CD14-positive monocyte (primary cell): ENCODE data around the gene NDUFB10. TPM values are rescaled to one million over a fixed set of nuclear protein-coding genes. Genes with fewer than 3 reads are reported as not detected.
"Not testable (repeated sequence)": the region's sequence is repeated elsewhere in the genome, so short reads cannot be mapped to it uniquely, and the experiment has no call there.

Experiments
- DNase-seq, 3 donors: peaks; one replicate each; pipeline ENCODE4 v3.0.0-alpha.2; 2011 to 2022
- H2AFZ ChIP-seq: 2 replicates; pipeline ENCODE4 v1.6.0; 2012; ENCODE audit warnings: mild to moderate bottlenecking, low read depth, low read length, inconsistent platforms; ENCODE audit not compliant: insufficient read depth, poor library complexity, severe bottlenecking
- H3K27ac ChIP-seq, 2 donors: 1 replicate in 1 of 2; 2 replicates in 1 of 2; pipeline ENCODE4 v1.5.1; 2012 to 2013; ENCODE audit warnings: low read length in 2 of 2, control low read depth in 1 of 2, inconsistent platforms in 1 of 2, low read depth in 1 of 2, mild to moderate bottlenecking in 1 of 2
- H3K27me3 ChIP-seq, 2 donors: one replicate each; pipeline versions ENCODE4 v1.6.0 to v1.6.1; 2011 to 2013; ENCODE audit warnings: low read length in 2 of 2; ENCODE audit not compliant: control insufficient read depth in 2 of 2, insufficient read depth in 2 of 2
- H3K36me3 ChIP-seq, 2 donors: replicated peaks in 1 of 2; 1 replicate in 1 of 2; 2 replicates in 1 of 2; pipeline versions ENCODE4 v1.5.1 to v1.6.1; 2012 to 2013; ENCODE audit warnings: low read length in 2 of 2, control low read depth in 1 of 2, inconsistent platforms in 1 of 2, mild to moderate bottlenecking in 1 of 2; ENCODE audit not compliant: insufficient read depth in 2 of 2, control insufficient read depth in 1 of 2
- H3K4me1 ChIP-seq, 2 donors: 1 replicate in 1 of 2; 2 replicates in 1 of 2; pipeline versions ENCODE4 v1.5.1 to v1.6.1; 2012 to 2013; ENCODE audit warnings: low read length in 2 of 2, control low read depth in 1 of 2, inconsistent platforms in 1 of 2, mild to moderate bottlenecking in 1 of 2, moderate library complexity in 1 of 2; ENCODE audit not compliant: insufficient read depth in 2 of 2, control insufficient read depth in 1 of 2
- H3K4me2 ChIP-seq: replicated peaks from 2 replicates; pipeline ENCODE3; 2012; ENCODE audit warnings: low read length, moderate library complexity, mild to moderate bottlenecking; ENCODE audit not compliant: poor library complexity, severe bottlenecking; ENCODE audit errors: extremely low read depth
- H3K4me3 ChIP-seq, 3 experiments: fragments of 200-600 bp in 1 of 3; sonication (generic) in 1 of 3; replicated peaks in 1 of 3; 1 replicate in 2 of 3; 2 replicates in 1 of 3; pipeline ENCODE4 v1.5.1; 2011 to 2013; ENCODE audit warnings: low read length in 3 of 3, mild to moderate bottlenecking in 3 of 3, control low read depth in 2 of 3, low read depth in 2 of 3, inconsistent platforms in 1 of 3, moderate library complexity in 1 of 3
- H3K79me2 ChIP-seq: 2 replicates; pipeline ENCODE4 v1.6.0; 2012; ENCODE audit warnings: mild to moderate bottlenecking, control low read depth, inconsistent platforms, low read length, moderate library complexity; ENCODE audit not compliant: insufficient read depth
- H3K9ac ChIP-seq: 2 replicates; pipeline ENCODE4 v1.6.0; 2017; ENCODE audit warnings: low read length, mild to moderate bottlenecking; ENCODE audit not compliant: insufficient read depth, poor library complexity, severe bottlenecking
- H3K9me3 ChIP-seq, 2 donors: replicated peaks in 1 of 2; 1 replicate in 1 of 2; 2 replicates in 1 of 2; pipeline versions ENCODE4 v1.5.1 to v1.6.1; 2012 to 2013; ENCODE audit warnings: low read length in 2 of 2, control low read depth in 1 of 2; ENCODE audit not compliant: control insufficient read depth in 1 of 2, insufficient read depth in 1 of 2
- H4K20me1 ChIP-seq: 2 replicates; pipeline ENCODE4 v1.6.0; 2012; ENCODE audit warnings: mild to moderate bottlenecking, low read length, control low read depth, moderate library complexity; ENCODE audit not compliant: insufficient read depth
- H3K27ac Mint-ChIP-seq, 7 donors: one replicate each; pipeline ENCODE4 v1.8.0; 2020; ENCODE audit warnings: mild to moderate bottlenecking in 7 of 7, mixed read lengths in 7 of 7, moderate library complexity in 6 of 7, inconsistent platforms in 2 of 7
- H3K27me3 Mint-ChIP-seq, 3 donors: one replicate each; pipeline ENCODE4 v1.8.0; 2021 to 2022; ENCODE audit warnings: low read depth in 3 of 3, mild to moderate bottlenecking in 3 of 3, mixed read lengths in 3 of 3, moderate library complexity in 3 of 3, inconsistent platforms in 1 of 3
- H3K36me3 Mint-ChIP-seq, 2 donors: one replicate each; pipeline ENCODE4 v1.8.0; 2020; ENCODE audit warnings: mixed read lengths in 2 of 2, inconsistent platforms in 1 of 2, mild to moderate bottlenecking in 1 of 2
- H3K4me1 Mint-ChIP-seq: one replicate; pipeline ENCODE4 v1.8.0; 2020; ENCODE audit warnings: mild to moderate bottlenecking, mixed read lengths
- H3K4me3 Mint-ChIP-seq, 2 donors: one replicate each; pipeline ENCODE4 v1.8.0; 2020; ENCODE audit warnings: mild to moderate bottlenecking in 2 of 2, mixed read lengths in 2 of 2, moderate library complexity in 1 of 2
- H3K9me3 Mint-ChIP-seq, 7 donors: one replicate each; pipeline ENCODE4 v1.8.0; 2020 to 2022; ENCODE audit warnings: mixed read lengths in 7 of 7, mild to moderate bottlenecking in 6 of 7, moderate library complexity in 6 of 7, inconsistent platforms in 2 of 7
- WGBS: methylation state at CpG from one replicate; pipeline ENCODE4 v1.1.5; 2013; ENCODE audit warnings: missing lambda C conversion rate; ENCODE audit not compliant: insufficient coverage; 5-methylcytosine and 5-hydroxymethylcytosine counted together
- intact Hi-C, 2 donors: fragments of 100-400 bp; cut with micrococcal nuclease; formaldehyde crosslinking; loops; one replicate each; pipeline versions ENCODE4 v1.15.0 to v1.15.1; 2023
- polyA plus RNA-seq, 3 donors: library from polyadenylated mRNA; depleted of rRNA in 1 of 3; unstranded in 2 of 3; stranded (reverse) in 1 of 3; fragments of 300-500 nt in 2 of 3; fragments of >200 nt in 1 of 3; fragmentation: Illumina TruSeq in 2 of 3; gene quantifications; 1 replicate in 2 of 3; 2 replicates in 1 of 3; pipeline ENCODE4 v1.2.3, GENCODE V29; 2012 to 2021
- TF ChIP-seq, protein P1 (sequence below): fragments of 200-600 bp; IDR thresholded peaks from one replicate; pipeline ENCODE4 v1.8.0; 2022; ENCODE audit warnings: antibody characterized with exemption, mild to moderate bottlenecking

The NDUFB10 gene
- polyA plus RNA-seq, 3 donors: 121 to 215 (median 186) TPM

DNA sequence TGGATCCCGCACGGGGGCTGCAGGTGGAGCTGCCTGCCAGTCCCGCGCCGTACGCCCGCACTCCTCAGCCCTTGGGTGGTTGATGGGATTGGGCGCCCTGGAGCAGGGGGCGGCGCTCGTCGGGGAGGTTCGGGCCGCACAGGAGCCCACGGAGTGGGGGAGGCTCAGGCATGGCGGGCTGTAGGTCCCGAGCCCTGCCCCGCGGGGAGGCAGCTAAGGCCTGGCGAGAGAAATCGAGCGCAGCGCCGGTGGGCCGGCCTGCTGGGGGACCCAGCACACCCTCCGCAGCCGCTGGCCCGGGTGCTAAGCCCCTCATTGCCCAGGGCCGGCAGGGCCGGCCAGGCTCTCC, 1.2 kb upstream of the NDUFB10 start:
- 72% methylated on average over 25 of the region's 30 CpGs for WGBS
- H3K4me3 Mint-ChIP-seq, H3K9ac ChIP-seq, H3K9me3 Mint-ChIP-seq, DNase-seq, intact Hi-C loops, H2AFZ ChIP-seq, H3K4me3 ChIP-seq, H3K9me3 ChIP-seq, H3K27ac Mint-ChIP-seq, H3K27me3 ChIP-seq, H3K27ac ChIP-seq, H3K4me2 ChIP-seq: not testable (repeated sequence)
- H3K4me1 ChIP-seq: peaks cover 21 to 32% of the 10 kb centered on the region in 2 donors
- peaks cover 8 to 37% (median 26%) of the 10 kb centered on the region in 3 donors for H3K27me3 Mint-ChIP-seq
- peaks cover 20 to 22% of the 10 kb centered on the region in 2 donors for H3K36me3 Mint-ChIP-seq
- H4K20me1 ChIP-seq: peaks cover 24% of the 10 kb centered on the region
- H3K79me2 ChIP-seq: peaks cover 24% of the 10 kb centered on the region
- peaks cover 27% of the 10 kb centered on the region for H3K4me1 Mint-ChIP-seq
- peaks cover 21% of the 10 kb centered on the region in 2 donors for H3K36me3 ChIP-seq

DNA sequence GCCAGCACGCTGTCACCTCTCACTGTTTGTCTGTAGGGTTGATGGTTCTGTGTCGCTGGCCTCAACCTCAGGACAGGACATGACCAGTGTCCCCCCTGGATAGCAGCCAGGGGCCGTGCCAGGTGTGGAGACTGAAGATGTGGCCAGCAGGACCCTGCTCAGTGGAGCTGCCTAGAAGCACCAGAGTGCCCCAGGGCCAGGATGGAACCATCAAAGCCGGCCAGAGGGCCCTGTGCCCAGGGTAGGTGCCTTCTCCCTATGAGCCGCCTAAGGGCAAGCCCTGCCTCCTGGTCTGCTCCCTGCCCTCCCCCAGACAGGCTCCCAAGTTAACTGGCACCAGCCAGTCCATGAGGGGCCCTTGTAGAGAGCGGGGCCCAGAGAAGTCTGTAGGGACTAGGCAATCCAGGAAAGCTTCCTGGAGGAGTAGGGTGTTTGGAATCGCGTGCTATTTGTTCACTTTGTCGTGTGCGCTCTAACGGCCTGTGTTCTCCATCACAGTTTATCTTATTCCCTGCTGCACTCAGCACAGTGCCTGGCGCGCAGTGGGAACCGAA, 546 bp upstream of the NDUFB10 start:
- intact Hi-C loops: no loop called here
- H2AFZ ChIP-seq: peak overlapping the region; percentile 95
- no peak overlapping the region for H3K27ac ChIP-seq
- DNase-seq: no peak
- H3K4me2 ChIP-seq: peak overlapping the region; percentile 82
- TF ChIP-seq, protein P1, sequence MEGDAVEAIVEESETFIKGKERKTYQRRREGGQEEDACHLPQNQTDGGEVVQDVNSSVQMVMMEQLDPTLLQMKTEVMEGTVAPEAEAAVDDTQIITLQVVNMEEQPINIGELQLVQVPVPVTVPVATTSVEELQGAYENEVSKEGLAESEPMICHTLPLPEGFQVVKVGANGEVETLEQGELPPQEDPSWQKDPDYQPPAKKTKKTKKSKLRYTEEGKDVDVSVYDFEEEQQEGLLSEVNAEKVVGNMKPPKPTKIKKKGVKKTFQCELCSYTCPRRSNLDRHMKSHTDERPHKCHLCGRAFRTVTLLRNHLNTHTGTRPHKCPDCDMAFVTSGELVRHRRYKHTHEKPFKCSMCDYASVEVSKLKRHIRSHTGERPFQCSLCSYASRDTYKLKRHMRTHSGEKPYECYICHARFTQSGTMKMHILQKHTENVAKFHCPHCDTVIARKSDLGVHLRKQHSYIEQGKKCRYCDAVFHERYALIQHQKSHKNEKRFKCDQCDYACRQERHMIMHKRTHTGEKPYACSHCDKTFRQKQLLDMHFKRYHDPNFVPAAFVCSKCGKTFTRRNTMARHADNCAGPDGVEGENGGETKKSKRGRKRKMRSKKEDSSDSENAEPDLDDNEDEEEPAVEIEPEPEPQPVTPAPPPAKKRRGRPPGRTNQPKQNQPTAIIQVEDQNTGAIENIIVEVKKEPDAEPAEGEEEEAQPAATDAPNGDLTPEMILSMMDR: no peak
- no peak overlapping the region for H3K9ac ChIP-seq
- H3K79me2 ChIP-seq: peaks cover 31% of the 10 kb centered on the region
- peaks cover 34% of the 10 kb centered on the region for H3K4me1 Mint-ChIP-seq
- H4K20me1 ChIP-seq: peaks cover 30% of the 10 kb centered on the region
- H3K27me3 ChIP-seq: no peaks in the 10 kb centered on the region
- H3K27ac Mint-ChIP-seq: peak overlapping the region in 2 of 7 donors; percentile 68 to 83
- H3K27me3 Mint-ChIP-seq: peaks cover 8 to 37% (median 27%) of the 10 kb centered on the region in 3 donors
- H3K4me3 ChIP-seq: peak overlapping the region in 1 of 3 experiments; percentile 93
- H3K9me3 Mint-ChIP-seq: peaks cover 0 to 8% (median 0%) of the 10 kb centered on the region in 7 donors
- H3K4me1 ChIP-seq: peaks cover 27 to 39% of the 10 kb centered on the region in 2 donors
- no peaks in the 10 kb centered on the region for H3K9me3 ChIP-seq
- 38% methylated on average over 10 of the region's 14 CpGs for WGBS
- peaks cover 24 to 28% of the 10 kb centered on the region in 2 donors for H3K36me3 Mint-ChIP-seq
- H3K4me3 Mint-ChIP-seq: peak overlapping the region; percentile 51 to 91
- H3K36me3 ChIP-seq: peaks cover 21% of the 10 kb centered on the region in 2 donors
